MM.1S (cell line): ENCODE measurements around the gene CLEC18B.
"Not testable (repeated sequence)": the region's sequence is repeated elsewhere in the genome, so short reads cannot be mapped to it uniquely, and the experiment has no call there.

ENCODE experiments used
- CTCF ChIP-seq: fragments of 300-600 bp; sonication (generic); IDR thresholded peaks from 2 replicates; pipeline ENCODE4 v1.5.1; 2016; ENCODE audit warnings: antibody characterized with exemption, low read length, mixed read lengths
- EZH2 ChIP-seq: fragments of 300-600 bp; sonication (generic); optimal IDR thresholded peaks from 2 replicates; pipeline ENCODE3; 2017; ENCODE audit warnings: low read depth, mild to moderate bottlenecking, antibody characterized with exemption, low read length, mixed read lengths
- EZH2phosphoT487 ChIP-seq: fragments of 300-600 bp; sonication (generic); IDR thresholded peaks from 2 replicates; pipeline ENCODE4 v1.6.1; 2018; ENCODE audit warnings: antibody characterized with exemption, low read length

- not testable (repeated sequence) for TF ChIP-seq CTCF, EZH2phosphoT487, EZH2
Measured at GRCh38 chr16:74421482-74421785, 156 bp upstream of the CLEC18B start.
